Mucosa of descending colon (tissue), 3 donors: Measurements from ENCODE around the gene ATP4B. TPM values are rescaled to one million over a fixed set of nuclear protein-coding genes. Genes with fewer than 3 reads are reported as not detected.

Experiments
- ATAC-seq: fragments of 200-7000 bp; cut with Tn5 transposase; one replicate; pipeline ENCODE4 v1.9.1; 2020; ENCODE audit warnings: mild to moderate bottlenecking, moderate library complexity
- DNase-seq, 3 donors: peaks; one replicate each; pipeline ENCODE4 v3.0.0-alpha.2; 2020
- H3K36me3 ChIP-seq: fragments of 200-600 bp; one replicate; pipeline ENCODE4 v1.8.0; 2021; ENCODE audit warnings: low read depth, mild to moderate bottlenecking
- H3K4me1 ChIP-seq: fragments of 200-600 bp; one replicate; pipeline ENCODE4 v1.8.0; 2021; ENCODE audit warnings: low read depth, mild to moderate bottlenecking
- H3K4me3 ChIP-seq: fragments of 200-600 bp; one replicate; pipeline ENCODE4 v1.8.0; 2021; ENCODE audit warnings: mild to moderate bottlenecking
- H3K9me3 ChIP-seq: fragments of 200-600 bp; one replicate; pipeline ENCODE4 v1.8.0; 2021; ENCODE audit warnings: mild to moderate bottlenecking
- CTCF ChIP-seq: fragments of 200-600 bp; IDR thresholded peaks from one replicate; pipeline ENCODE4 v1.8.0; 2022; ENCODE audit warnings: antibody characterized with exemption, mild to moderate bottlenecking
- intact Hi-C, 2 donors: fragments of 100-400 bp; cut with DNase I in 1 of 2; cut with micrococcal nuclease in 1 of 2; formaldehyde crosslinking; loops; one replicate each; pipeline versions ENCODE4 v1.11.0 to v1.11.1; 2022; cut with DNase I, micrococcal nuclease
- total RNA-seq, 3 donors: library from RNA; stranded (reverse); fragmentation: NEBNext Ultra II Directional in 2 of 3; extraction: Animal tissue kit (Norgen Biotek cat#: 25700) in 2 of 3; gene quantifications; one replicate each; pipeline versions ENCODE4 v1.2.1 to v1.2.4, GENCODE V29; 2021 to 2023
- donor health status: DM: no; HTN: no; CAD: no; lungs with moderate emphysema.
- donor health status: DM: no; HTN: no; CAD: no.
- donor health status: DM: no; HTN: yes; CAD: no.

ATP4B gene
- total RNA-seq, 3 donors from 2014 or later: 0.19 TPM; not detected in 2

DNA sequence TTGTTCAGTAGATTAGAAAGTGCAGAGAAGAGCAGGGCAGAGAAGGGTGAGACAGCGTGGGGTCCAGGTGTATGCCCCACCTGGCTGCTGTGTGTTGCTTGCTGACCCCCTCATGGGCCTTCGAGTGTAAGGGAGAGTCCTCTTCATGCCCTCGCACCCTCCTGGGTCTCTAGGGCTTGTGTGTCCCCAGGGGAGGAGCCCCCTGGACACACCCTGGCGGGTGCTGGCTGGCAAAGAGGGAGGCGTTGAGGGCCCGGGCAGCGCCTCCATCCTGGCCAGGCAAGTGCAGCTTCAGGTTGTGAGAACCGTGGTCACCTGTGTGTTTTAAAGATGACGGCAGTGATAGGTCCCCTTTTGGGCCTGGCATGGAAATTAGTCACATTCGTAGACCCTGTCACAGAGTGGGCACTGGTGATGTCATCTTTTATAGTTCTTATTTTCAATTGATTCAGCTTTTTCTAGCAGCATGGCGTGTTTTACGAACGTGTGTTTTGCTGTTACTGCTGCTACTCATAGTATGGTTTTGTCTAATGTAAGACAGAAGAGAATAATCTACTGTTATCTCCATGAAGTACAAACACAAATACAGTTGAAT, 54.8 kb downstream of the ATP4B start:
- Histone ChIP-seq H3K4me1 (no peaks in the 10 kb centered on the region), H3K9me3 (no peaks in the 10 kb centered on the region), H3K36me3 (no peaks in the 10 kb centered on the region), H3K4me3 (no peak overlapping the region)
- peak in 1 of 3 donors; percentile 10 for DNase-seq
- intact Hi-C loops: no loop called here
- no peak for TF ChIP-seq CTCF
- no peak for ATAC-seq

GRCh38 chr13:113602291-113602988, 55.6 kb downstream of the ATP4B start:
- TF ChIP-seq CTCF: no peak
- Histone ChIP-seq H3K9me3 (no peaks in the 10 kb centered on the region), H3K4me3 (no peak overlapping the region), H3K36me3 (no peaks in the 10 kb centered on the region), H3K4me1 (no peaks in the 10 kb centered on the region)
- ATAC-seq (no peak), DNase-seq (peak in 2 of 3 donors; percentile 3)
- intact Hi-C loops: no loop called here

- ATAC-seq (no peak), DNase-seq (peak in 1 of 3 donors; percentile 17)
- no peak for TF ChIP-seq CTCF
- no peaks in the 10 kb centered on the region for H3K36me3 ChIP-seq
- H3K9me3 ChIP-seq: no peaks in the 10 kb centered on the region
- intact Hi-C loops: no loop called here
- no peak overlapping the region for H3K4me3 ChIP-seq
- H3K4me1 ChIP-seq: no peaks in the 10 kb centered on the region
These were observed 56.6 kb downstream of the ATP4B start for GRCh38 chr13:113601166-113602070.

DNA sequence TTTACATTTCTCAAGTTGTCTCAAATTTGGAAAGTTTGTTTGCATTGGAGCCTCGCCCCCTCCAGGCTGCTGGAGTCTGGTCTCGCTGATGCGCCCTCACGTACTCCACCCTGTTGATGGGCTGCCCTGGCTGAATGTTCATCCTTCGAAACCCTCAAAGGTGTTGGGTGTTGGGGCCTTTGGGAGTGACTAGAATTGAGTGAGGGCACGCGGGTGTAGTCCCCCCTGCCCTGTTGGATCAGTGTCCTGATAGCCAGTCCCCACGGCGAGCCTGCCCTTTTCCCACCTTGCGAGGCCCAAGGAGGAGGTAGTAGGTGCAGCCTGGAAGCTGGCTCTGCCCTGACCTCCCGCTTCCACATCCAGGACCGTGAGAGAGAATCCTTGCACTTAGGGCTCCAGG, 58.6 kb downstream of the ATP4B start:
- H3K4me3 ChIP-seq: no peak overlapping the region
- no peaks in the 10 kb centered on the region for H3K36me3 ChIP-seq
- ATAC-seq: no peak
- TF ChIP-seq CTCF: no peak
- H3K9me3 ChIP-seq: no peaks in the 10 kb centered on the region
- peak in 1 of 3 donors; percentile 13 for DNase-seq
- intact Hi-C loops: no loop called here
- H3K4me1 ChIP-seq: no peaks in the 10 kb centered on the region

Other genes starting within 250 kb of the ATP4B start
- 1 to 10 TPM; 5.1 to 9.2 (median 7.1) TPM for gene ADPRHL1, start 204.7 kb downstream of the ATP4B start, total RNA-seq
- 10 to 100 TPM; 17.7 to 32.4 (median 22.6) TPM for gene DCUN1D2, start 167.5 kb downstream of the ATP4B start, total RNA-seq
- 10 to 100 TPM; 52.7 to 66.4 (median 54.3) TPM for gene TFDP1, start 73.4 kb downstream of the ATP4B start, total RNA-seq
- gene GRK1, start 9.0 kb upstream of the ATP4B start, total RNA-seq: under 1 TPM; 0.09 to 0.19 (median 0.09) TPM
- 1 to 10 TPM; 2.9 to 6.6 (median 6.3) TPM for gene TMEM255B, start 101.0 kb upstream of the ATP4B start, total RNA-seq
- 100 to 1,000 TPM; 101 to 168 (median 113) TPM for gene GAS6, start 205.9 kb upstream of the ATP4B start, total RNA-seq